Measurements from ENCODE around the gene KIRREL1. TPM values are rescaled to one million over a fixed set of nuclear protein-coding genes. Genes with fewer than 3 reads are reported as not detected.

Gene KIRREL1
- total RNA-seq, 1 experiment from 2014 or later = 30.7 TPM

DNA sequence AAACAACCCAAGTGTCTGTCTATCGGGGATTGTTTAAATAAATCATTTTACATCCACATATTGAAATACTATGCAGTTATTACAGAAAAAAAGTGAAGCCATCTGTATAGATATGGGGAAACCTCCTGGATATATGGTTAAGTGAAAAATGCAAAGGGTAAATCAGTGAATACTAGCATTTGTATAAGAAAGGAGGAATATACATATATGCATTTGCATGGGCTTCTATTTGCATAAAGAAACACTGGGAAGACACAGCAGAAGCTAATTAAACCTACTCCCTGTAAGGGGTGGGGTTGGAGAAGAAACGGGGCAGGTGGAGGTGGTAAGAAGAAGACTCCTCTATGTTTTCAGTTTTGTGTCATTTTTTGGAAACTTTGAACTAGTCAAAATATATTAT, 16.6 kb upstream of the KIRREL1 start:
- Histone ChIP-seq H4K20me1 (ENCODE audit: insufficient read depth) (no peaks in the 10 kb centered on the region), H3K79me2 (ENCODE audit: low read depth) (no peaks in the 10 kb centered on the region), H3K4me3 (no peak overlapping the region), H3K36me3 (ENCODE audit: low read depth) (no peaks in the 10 kb centered on the region), H3K27ac (no peak overlapping the region), H2AFZ (no peak overlapping the region), H3K27me3 (ENCODE audit: insufficient read depth, low read depth) (peaks cover 13% of the 10 kb centered on the region; the same call in 1 of the 2 replicates), H3K4me1 (replicated peaks; ENCODE audit: insufficient read depth) (no peaks in the 10 kb centered on the region), H3F3A (ENCODE audit: insufficient read depth, low read depth) (no peaks in the 10 kb centered on the region), H3K9me2 (ENCODE audit: insufficient read depth) (no peaks in the 10 kb centered on the region), H3K9me3 (ENCODE audit: insufficient read depth, low read depth) (no peaks in the 10 kb centered on the region), H3K4me2 (no peak overlapping the region)
- ChIA-PET CTCF (no interaction called here), POLR2A (ENCODE audit: unreplicated experiment) (no interaction called here)
- no peak for DNase-seq
- TF ChIP-seq, protein P1, sequence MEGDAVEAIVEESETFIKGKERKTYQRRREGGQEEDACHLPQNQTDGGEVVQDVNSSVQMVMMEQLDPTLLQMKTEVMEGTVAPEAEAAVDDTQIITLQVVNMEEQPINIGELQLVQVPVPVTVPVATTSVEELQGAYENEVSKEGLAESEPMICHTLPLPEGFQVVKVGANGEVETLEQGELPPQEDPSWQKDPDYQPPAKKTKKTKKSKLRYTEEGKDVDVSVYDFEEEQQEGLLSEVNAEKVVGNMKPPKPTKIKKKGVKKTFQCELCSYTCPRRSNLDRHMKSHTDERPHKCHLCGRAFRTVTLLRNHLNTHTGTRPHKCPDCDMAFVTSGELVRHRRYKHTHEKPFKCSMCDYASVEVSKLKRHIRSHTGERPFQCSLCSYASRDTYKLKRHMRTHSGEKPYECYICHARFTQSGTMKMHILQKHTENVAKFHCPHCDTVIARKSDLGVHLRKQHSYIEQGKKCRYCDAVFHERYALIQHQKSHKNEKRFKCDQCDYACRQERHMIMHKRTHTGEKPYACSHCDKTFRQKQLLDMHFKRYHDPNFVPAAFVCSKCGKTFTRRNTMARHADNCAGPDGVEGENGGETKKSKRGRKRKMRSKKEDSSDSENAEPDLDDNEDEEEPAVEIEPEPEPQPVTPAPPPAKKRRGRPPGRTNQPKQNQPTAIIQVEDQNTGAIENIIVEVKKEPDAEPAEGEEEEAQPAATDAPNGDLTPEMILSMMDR (conservative IDR thresholded peaks at IDR 0.05) = no peak
- TF ChIP-seq EZH2 (IDR thresholded peaks at IDR 0.05; ENCODE audit: low read depth) = no peak
- no TSS peak for BruUV-seq (replicated peaks)
- intact Hi-C loops (cut with micrococcal nuclease; ENCODE audit: unreplicated experiment) = no loop called here

DNA sequence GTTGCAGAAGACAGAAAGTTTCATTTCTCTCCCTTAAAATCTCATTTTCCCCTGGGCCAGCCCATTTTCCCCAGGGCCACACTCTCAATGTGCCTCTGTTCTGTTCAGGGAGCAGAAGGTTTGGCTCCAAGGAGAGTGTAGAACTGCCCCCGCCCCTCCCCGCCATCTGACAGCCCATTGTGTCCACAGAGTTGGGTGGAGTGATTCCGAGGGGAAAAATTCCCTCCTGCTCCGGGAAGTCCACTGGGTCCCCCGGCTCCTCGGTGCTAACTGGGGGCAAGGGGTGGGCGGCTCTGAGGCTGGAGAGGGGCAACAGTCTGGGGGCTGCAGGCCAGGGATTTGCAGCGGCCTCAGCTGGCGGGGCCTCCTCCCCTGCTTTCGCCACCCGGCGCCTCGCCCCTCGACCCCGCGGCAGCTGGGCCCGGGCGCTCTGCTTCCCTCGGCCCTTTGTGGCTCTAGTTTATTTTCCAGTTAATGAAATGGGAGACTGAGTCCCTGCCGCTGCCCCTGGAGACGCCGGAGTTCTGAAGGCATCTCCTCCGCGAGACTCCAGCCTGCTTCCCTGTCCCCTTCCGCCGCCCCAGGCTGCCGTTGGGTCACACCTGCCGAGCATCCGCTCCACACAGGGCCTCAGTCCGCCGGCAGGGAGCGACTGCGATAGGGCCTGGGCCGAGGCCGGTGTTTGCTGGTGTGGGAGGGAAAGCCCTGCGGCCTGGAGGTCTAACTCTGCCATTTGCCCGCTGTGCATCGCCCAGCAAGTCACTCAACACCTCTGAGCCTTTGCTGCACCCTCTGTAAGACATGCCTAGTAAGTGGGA, 14.7 kb upstream of the KIRREL1 start:
- intact Hi-C loops (cut with micrococcal nuclease; ENCODE audit: unreplicated experiment) = no loop called here
- peaks cover 26% of the 10 kb centered on the region for H3K27me3 ChIP-seq (ENCODE audit: insufficient read depth, low read depth)
- no peak overlapping the region for H3K27ac ChIP-seq
- no peak overlapping the region for H3K4me3 ChIP-seq
- POLR2A ChIA-PET (ENCODE audit: unreplicated experiment) = no interaction called here
- H3K9me2 ChIP-seq (ENCODE audit: insufficient read depth) = no peaks in the 10 kb centered on the region
- H3K4me1 ChIP-seq (replicated peaks; ENCODE audit: insufficient read depth) = no peaks in the 10 kb centered on the region
- H3K36me3 ChIP-seq (ENCODE audit: low read depth) = no peaks in the 10 kb centered on the region
- H3F3A ChIP-seq (ENCODE audit: insufficient read depth, low read depth) = no peaks in the 10 kb centered on the region
- no peak overlapping the region for H2AFZ ChIP-seq
- BruUV-seq (replicated peaks) = no TSS peak
- H3K9me3 ChIP-seq (ENCODE audit: insufficient read depth, low read depth) = no peaks in the 10 kb centered on the region
- no peaks in the 10 kb centered on the region for H3K79me2 ChIP-seq (ENCODE audit: low read depth)
- TF ChIP-seq, protein P1 (conservative IDR thresholded peaks at IDR 0.05) = no peak
- TF ChIP-seq EZH2 (IDR thresholded peaks at IDR 0.05; ENCODE audit: low read depth) = no peak
- no peaks in the 10 kb centered on the region for H4K20me1 ChIP-seq (ENCODE audit: insufficient read depth)
- CTCF ChIA-PET = no interaction called here
- DNase-seq = no peak
- no peak overlapping the region for H3K4me2 ChIP-seq

DNA sequence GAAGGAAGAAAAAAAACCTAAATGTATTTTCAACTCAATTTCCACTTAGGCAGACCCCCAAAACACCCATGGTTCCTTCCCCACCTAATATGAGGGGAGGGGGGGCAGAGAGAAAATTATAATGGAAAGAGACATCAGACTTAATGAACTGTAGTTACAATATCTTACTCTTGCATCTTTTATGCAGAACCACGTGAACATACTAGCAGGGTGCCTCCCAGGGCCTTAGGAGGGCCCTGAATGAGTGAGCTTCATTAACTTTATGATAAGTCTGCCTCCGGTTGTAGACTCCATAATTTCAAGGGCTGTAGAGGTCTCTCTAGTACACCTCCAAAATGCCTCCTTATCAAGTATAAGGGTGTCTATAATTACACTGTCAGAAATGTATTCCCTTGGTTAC, 11.3 kb upstream of the KIRREL1 start:
- no peak for DNase-seq
- CTCF ChIA-PET = no interaction called here
- H3K4me3 ChIP-seq = no peak overlapping the region
- H3K79me2 ChIP-seq (ENCODE audit: low read depth) = no peaks in the 10 kb centered on the region
- H3K9me2 ChIP-seq (ENCODE audit: insufficient read depth) = no peaks in the 10 kb centered on the region
- POLR2A ChIA-PET (ENCODE audit: unreplicated experiment) = no interaction called here
- H3F3A ChIP-seq (ENCODE audit: insufficient read depth, low read depth) = no peaks in the 10 kb centered on the region
- H3K9me3 ChIP-seq (ENCODE audit: insufficient read depth, low read depth) = no peaks in the 10 kb centered on the region
- no peaks in the 10 kb centered on the region for H3K4me1 ChIP-seq (replicated peaks; ENCODE audit: insufficient read depth)
- TF ChIP-seq, protein P1 (conservative IDR thresholded peaks at IDR 0.05) = no peak
- no peak for TF ChIP-seq EZH2 (IDR thresholded peaks at IDR 0.05; ENCODE audit: low read depth)
- H3K4me2 ChIP-seq = no peak overlapping the region
- no peak overlapping the region for H2AFZ ChIP-seq
- intact Hi-C loops (cut with micrococcal nuclease; ENCODE audit: unreplicated experiment) = no loop called here
- H4K20me1 ChIP-seq (ENCODE audit: insufficient read depth) = no peaks in the 10 kb centered on the region
- no peaks in the 10 kb centered on the region for H3K36me3 ChIP-seq (ENCODE audit: low read depth)
- peaks cover 47% of the 10 kb centered on the region for H3K27me3 ChIP-seq (ENCODE audit: insufficient read depth, low read depth)
- no peak overlapping the region for H3K27ac ChIP-seq
- BruUV-seq (replicated peaks) = no TSS peak

Measured in PC-9 (cell line).